SH-SY5Y (cell line): Measurements from ENCODE around the gene ACAT1.

ENCODE experiments used
- GATA2 ChIP-seq: IDR thresholded peaks from 2 replicates; pipeline ENCODE4 v1.6.1; 2011; ENCODE audit warnings: mild to moderate bottlenecking, low read depth, low read length
- GATA3 ChIP-seq: IDR thresholded peaks from 2 replicates; pipeline ENCODE4 v1.6.1; 2011; ENCODE audit warnings: low read depth, mild to moderate bottlenecking, low read length, moderate library complexity

Gene ACAT1

GRCh38 chr11:108121274-108122155 lies at the start of gene ACAT1:
Gene ACAT1, plus strand, starts transcription at chr11:108121567. Its CDS starts 40 bp downstream, at chr11:108121607.
- TF ChIP-seq GATA2 (no peak), GATA3 (no peak)

- TF ChIP-seq GATA2 (no peak), GATA3 (no peak)
Observed at GRCh38 chr11:108084811-108085210, 36.6 kb upstream of the ACAT1 start.

- TF ChIP-seq GATA2 (no peak), GATA3 (no peak)
Observed at GRCh38 chr11:108085672-108086071, 35.7 kb upstream of the ACAT1 start.

GRCh38 chr11:108092134-108092533 lies 29.2 kb upstream of the ACAT1 start:
- no peak for TF ChIP-seq GATA3
- no peak for TF ChIP-seq GATA2

GRCh38 chr11:108093128-108093904 lies 28.1 kb upstream of the ACAT1 start:
- TF ChIP-seq GATA3 (no peak), GATA2 (no peak)

- TF ChIP-seq GATA3 (no peak), GATA2 (no peak)
Observed at GRCh38 chr11:108097179-108097578, 24.2 kb upstream of the ACAT1 start.

GRCh38 chr11:108101090-108101775 lies 20.1 kb upstream of the ACAT1 start:
- TF ChIP-seq GATA3 (no peak), GATA2 (no peak)

- TF ChIP-seq GATA2, result no peak
- no peak for TF ChIP-seq GATA3
Observed at GRCh38 chr11:108111126-108111525, 10.2 kb upstream of the ACAT1 start.

GRCh38 chr11:108112057-108112456 lies 9.3 kb upstream of the ACAT1 start:
- TF ChIP-seq GATA2 (no peak), GATA3 (no peak)

GRCh38 chr11:108115500-108116140 lies 5.7 kb upstream of the ACAT1 start:
- TF ChIP-seq GATA2 (no peak), GATA3 (no peak)

- TF ChIP-seq GATA2 (no peak), GATA3 (no peak)
Observed at GRCh38 chr11:108117746-108118371, 3.5 kb upstream of the ACAT1 start.

- no peak for TF ChIP-seq GATA2
Observed at GRCh38 chr11:108122166-108122628, 830 bp downstream of the ACAT1 start.

GRCh38 chr11:108125096-108125495 lies 3.7 kb downstream of the ACAT1 start:
- no peak for TF ChIP-seq GATA3
- no peak for TF ChIP-seq GATA2

GRCh38 chr11:108128772-108129171 lies 7.4 kb downstream of the ACAT1 start:
- no peak for TF ChIP-seq GATA3
- TF ChIP-seq GATA2, result no peak
